WERI-Rb-1 (cell line): Measurements from ENCODE around the gene OSBPL8.
"Not testable (repeated sequence)": the region's sequence is repeated elsewhere in the genome, so short reads cannot be mapped to it uniquely, and the experiment has no call there.

Experiments used
- DNase-seq: peaks from one replicate; pipeline ENCODE4 v3.0.0-alpha.2; 2020
- H3K27ac ChIP-seq: fragments of 250-450 bp; sonication (Bioruptor Pico); 2 replicates; pipeline ENCODE4 v1.5.1; 2020; ENCODE audit warnings: mild to moderate bottlenecking, moderate library complexity
- H3K27me3 ChIP-seq: fragments of 250-450 bp; sonication (Bioruptor Pico); 2 replicates; pipeline ENCODE4 v1.5.1; 2021; ENCODE audit warnings: mild to moderate bottlenecking, low read depth, moderate library complexity; ENCODE audit not compliant: insufficient read depth, severe bottlenecking
- H3K36me3 ChIP-seq: fragments of 250-450 bp; sonication (Bioruptor Pico); 2 replicates; pipeline ENCODE4 v1.5.1; 2020; ENCODE audit warnings: mild to moderate bottlenecking, moderate library complexity
- H3K4me3 ChIP-seq: 2 replicates; pipeline ENCODE4 v1.5.1; 2011; ENCODE audit warnings: low read depth, mild to moderate bottlenecking, control low read depth, low read length
- H3K9me3 ChIP-seq: fragments of 250-450 bp; sonication (Bioruptor Pico); 2 replicates; pipeline ENCODE4 v1.5.1; 2021; ENCODE audit warnings: mild to moderate bottlenecking, moderate library complexity; ENCODE audit not compliant: severe bottlenecking
- CTCF ChIP-seq: IDR thresholded peaks from 2 replicates; pipeline ENCODE4 v1.5.1; 2011; ENCODE audit warnings: low read depth, mild to moderate bottlenecking, control low read depth, inconsistent platforms, low read length

OSBPL8 gene

GRCh38 chr12:76329606-76330005 is 230.0 kb downstream of the OSBPL8 start:
- Histone ChIP-seq H3K9me3 (no peaks in the 10 kb centered on the region), H3K27ac (no peak overlapping the region), H3K36me3 (no peaks in the 10 kb centered on the region), H3K27me3 (no peaks in the 10 kb centered on the region), H3K4me3 (no peak overlapping the region)
- DNase-seq, result no peak
- TF ChIP-seq CTCF, result no peak

- Histone ChIP-seq H3K27me3 (no peaks in the 10 kb centered on the region), H3K9me3 (no peaks in the 10 kb centered on the region), H3K4me3 (no peak overlapping the region), H3K27ac (no peak overlapping the region), H3K36me3 (no peaks in the 10 kb centered on the region)
- TF ChIP-seq CTCF, result no peak
- DNase-seq, result no peak
These were observed 230.4 kb downstream of the OSBPL8 start for GRCh38 chr12:76329159-76329558.

- not testable (repeated sequence) for H3K4me3 ChIP-seq, H3K27ac ChIP-seq, H3K9me3 ChIP-seq, H3K27me3 ChIP-seq, H3K36me3 ChIP-seq, DNase-seq
These were observed 239.8 kb downstream of the OSBPL8 start for GRCh38 chr12:76319595-76320319.

GRCh38 chr12:76318773-76319594 is 240.6 kb downstream of the OSBPL8 start:
- DNase-seq, result no peak
- Histone ChIP-seq H3K27ac (no peak overlapping the region), H3K9me3 (no peaks in the 10 kb centered on the region), H3K4me3 (no peak overlapping the region), H3K27me3 (no peaks in the 10 kb centered on the region), H3K36me3 (no peaks in the 10 kb centered on the region)
- TF ChIP-seq CTCF, result no peak

- no peak overlapping the region for H3K27ac ChIP-seq
- no peaks in the 10 kb centered on the region for H3K27me3 ChIP-seq
- H3K36me3 ChIP-seq, result no peaks in the 10 kb centered on the region
- DNase-seq, result no peak
- no peak for TF ChIP-seq CTCF
- no peak overlapping the region for H3K4me3 ChIP-seq
- no peaks in the 10 kb centered on the region for H3K9me3 ChIP-seq
These were observed 241.6 kb downstream of the OSBPL8 start for GRCh38 chr12:76317976-76318375.

- no peaks in the 10 kb centered on the region for H3K9me3 ChIP-seq
- no peak overlapping the region for H3K4me3 ChIP-seq
- no peaks in the 10 kb centered on the region for H3K36me3 ChIP-seq
- no peaks in the 10 kb centered on the region for H3K27me3 ChIP-seq
- no peak overlapping the region for H3K27ac ChIP-seq
- TF ChIP-seq CTCF, result no peak
- DNase-seq, result no peak
These were observed 243.1 kb downstream of the OSBPL8 start for GRCh38 chr12:76316468-76316867.
